Activated CD8-positive, alpha-beta memory T cell treated with anti-CD3 and anti-CD28 coated beads, Interleukin-2, amount 50 U/mL, for 4 hours (primary cell): ENCODE data around the gene UBE2F.
"Not testable (repeated sequence)": the region's sequence is repeated elsewhere in the genome, so short reads cannot be mapped to it uniquely, and the experiment has no call there.

Source experiments
- DNase-seq: peaks from one replicate; pipeline ENCODE4 v3.0.0-alpha.2; 2020

UBE2F gene

GRCh38 chr2:237980751-237981150 is 13.9 kb downstream of the UBE2F start:
- peak; percentile 23 for DNase-seq

GRCh38 chr2:237981621-237982020 is 14.8 kb downstream of the UBE2F start:
- not testable (repeated sequence) for DNase-seq

GRCh38 chr2:237982039-237982725 is 15.4 kb downstream of the UBE2F start:
- DNase-seq = no peak

- no peak for DNase-seq
Observed at GRCh38 chr2:237983922-237984321, 17.1 kb downstream of the UBE2F start.

- DNase-seq = no peak
Observed at GRCh38 chr2:237987268-237987667, 20.5 kb downstream of the UBE2F start.

- DNase-seq = no peak
Observed at GRCh38 chr2:237993701-237994100, 26.9 kb downstream of the UBE2F start.

- DNase-seq = no peak
Observed at GRCh38 chr2:237995036-237995435, 28.2 kb downstream of the UBE2F start.

- DNase-seq = no peak
Observed at GRCh38 chr2:237996021-237996593, 29.3 kb downstream of the UBE2F start.

- no peak for DNase-seq
Observed at GRCh38 chr2:237997521-237997920, 30.7 kb downstream of the UBE2F start.

- DNase-seq = no peak
Observed at GRCh38 chr2:237998530-237998929, 31.7 kb downstream of the UBE2F start.

- DNase-seq = no peak
Observed at GRCh38 chr2:238003234-238004031, 36.6 kb downstream of the UBE2F start.

GRCh38 chr2:238004077-238004830 is 37.4 kb downstream of the UBE2F start:
- no peak for DNase-seq

- DNase-seq = no peak
Observed at GRCh38 chr2:238005528-238005927, 38.7 kb downstream of the UBE2F start.

- DNase-seq = no peak
Observed at GRCh38 chr2:238006510-238006909, 39.7 kb downstream of the UBE2F start.

GRCh38 chr2:238007924-238008323 is 41.1 kb downstream of the UBE2F start:
- DNase-seq = no peak

GRCh38 chr2:238009563-238009962 is 42.7 kb downstream of the UBE2F start:
- DNase-seq = no peak

GRCh38 chr2:238010572-238010971 is 43.8 kb downstream of the UBE2F start:
- no peak for DNase-seq

GRCh38 chr2:238013806-238014205 is 47.0 kb downstream of the UBE2F start:
- no peak for DNase-seq

GRCh38 chr2:238015705-238016104 is 48.9 kb downstream of the UBE2F start:
- no peak for DNase-seq

- DNase-seq = no peak
Observed at GRCh38 chr2:238016526-238016925, 49.7 kb downstream of the UBE2F start.

- no peak for DNase-seq
Observed at GRCh38 chr2:238019962-238020361, 53.1 kb downstream of the UBE2F start.

- DNase-seq = no peak
Observed at GRCh38 chr2:238020816-238021215, 54.0 kb downstream of the UBE2F start.

GRCh38 chr2:238021327-238021726 is 54.5 kb downstream of the UBE2F start:
- no peak for DNase-seq
